GF-D8 (cell line): ENCODE results near the gene C7orf25.

Source experiments
- DNase-seq: peaks from one replicate; lab custom pipeline; 2025; lab: John Stamatoyannopoulos, UW

C7orf25 gene

DNA sequence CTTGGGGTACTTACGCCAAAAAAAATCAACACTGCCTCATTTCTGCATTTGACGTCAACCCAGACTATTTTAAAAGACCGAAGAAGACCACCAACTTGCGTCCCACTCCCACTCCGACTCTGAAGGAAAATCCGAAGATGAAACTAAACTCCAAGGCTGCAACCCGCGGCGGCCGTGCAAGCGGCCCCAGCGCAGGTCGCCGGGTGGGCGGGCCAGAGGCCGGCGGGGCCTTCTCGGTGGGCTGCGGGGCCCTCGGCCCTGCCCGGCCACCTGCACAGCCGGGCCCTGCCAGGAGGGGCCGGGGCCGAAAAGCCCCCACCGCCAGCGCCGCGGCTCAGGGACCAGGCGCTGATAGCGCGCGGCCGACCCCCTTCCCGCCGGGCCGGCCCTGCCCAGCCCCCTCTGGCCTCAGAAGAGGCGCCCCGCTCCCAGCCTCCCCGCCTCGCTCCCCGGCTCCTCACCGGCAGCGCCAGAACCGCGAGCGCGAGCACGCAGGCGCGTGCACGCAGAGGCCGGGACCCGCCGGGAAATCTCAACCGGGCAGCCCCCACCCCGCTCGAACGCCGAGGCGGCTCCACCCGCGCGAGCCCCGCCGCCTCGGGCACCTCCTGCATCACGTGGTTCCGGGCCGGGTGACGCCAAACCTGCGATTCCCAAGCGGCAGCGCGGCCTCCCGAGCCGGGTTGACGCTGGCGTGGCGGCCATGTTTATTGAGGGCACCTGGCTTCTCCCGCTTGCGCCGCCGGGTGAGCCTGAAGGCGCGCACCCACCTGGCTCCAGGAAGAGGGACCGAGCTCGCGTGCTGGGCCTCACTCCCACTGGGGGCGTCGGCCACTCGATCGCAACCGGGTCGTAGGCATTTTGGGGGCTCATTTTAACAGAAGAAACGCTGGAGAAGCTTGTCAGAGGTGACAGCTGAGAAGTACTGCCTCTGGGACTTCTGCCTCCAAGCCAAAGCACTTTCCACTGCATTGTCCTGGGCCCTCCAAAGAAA lies at the start of gene C7orf25:
Gene C7orf25, minus strand, starts transcription at position 617 of the 994 bp plus-strand sequence. CDS start 1,170 bp downstream, outside the sequence.
- peak; percentile 92 for DNase-seq

DNA sequence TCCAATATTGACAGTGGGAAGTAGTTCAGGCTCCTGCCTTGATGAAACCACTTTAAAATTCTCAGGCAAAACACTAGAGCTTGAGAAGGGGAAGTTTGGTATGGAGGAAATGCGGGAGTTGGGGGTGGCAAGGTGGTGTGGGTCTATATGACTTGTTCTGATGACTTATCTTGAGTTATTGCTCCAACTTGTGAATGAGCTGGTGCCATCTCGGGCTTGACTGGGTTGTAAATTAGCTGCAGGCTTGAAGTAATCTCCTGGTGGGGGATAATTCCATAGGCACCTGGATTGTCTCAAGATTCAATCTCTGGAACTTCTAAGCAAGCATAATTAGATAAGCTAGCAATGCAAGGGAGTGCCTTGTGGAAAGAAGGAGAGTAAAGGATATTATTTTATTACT lies 49.3 kb upstream of the C7orf25 start:
- DNase-seq: no peak

DNA sequence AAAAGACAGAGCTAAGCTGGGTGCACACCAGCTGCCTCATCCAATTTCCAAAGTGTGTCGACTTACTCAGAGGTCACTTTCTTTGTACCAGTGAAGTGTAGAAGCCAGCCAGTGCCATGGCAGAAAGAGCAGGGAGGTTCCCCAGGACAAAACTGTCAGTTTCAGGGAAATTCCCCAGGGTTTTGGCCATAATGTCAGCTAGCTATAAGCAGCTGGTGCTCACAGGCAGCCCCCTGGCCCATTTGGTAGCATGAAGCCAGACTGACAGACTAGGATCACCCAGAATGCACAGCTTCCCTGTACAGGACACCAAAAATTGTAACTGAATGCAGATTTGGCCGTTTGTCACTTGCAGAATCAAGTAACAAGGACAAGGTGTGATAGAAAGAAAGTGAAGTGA lies 48.9 kb upstream of the C7orf25 start:
- no peak for DNase-seq

DNA sequence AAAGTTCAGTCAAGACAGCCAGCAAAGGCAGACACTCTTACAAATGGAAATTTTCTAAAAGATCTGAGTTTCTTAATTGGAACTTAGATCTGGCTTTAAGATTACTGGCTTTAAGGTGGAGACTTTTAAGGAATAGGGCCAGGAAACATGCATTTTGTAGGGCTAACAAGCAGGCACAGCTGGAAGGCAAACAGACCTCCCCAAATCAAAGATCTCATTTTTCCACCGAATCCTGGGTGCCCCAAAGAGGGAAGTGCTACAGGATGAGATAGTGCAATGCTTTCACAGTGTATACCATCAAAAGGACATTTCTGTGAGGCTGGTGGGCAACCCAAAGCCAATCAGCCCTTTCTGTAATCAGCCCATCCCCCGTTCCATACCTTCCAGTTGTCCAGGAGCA lies 47.7 kb upstream of the C7orf25 start:
- no peak for DNase-seq

DNA sequence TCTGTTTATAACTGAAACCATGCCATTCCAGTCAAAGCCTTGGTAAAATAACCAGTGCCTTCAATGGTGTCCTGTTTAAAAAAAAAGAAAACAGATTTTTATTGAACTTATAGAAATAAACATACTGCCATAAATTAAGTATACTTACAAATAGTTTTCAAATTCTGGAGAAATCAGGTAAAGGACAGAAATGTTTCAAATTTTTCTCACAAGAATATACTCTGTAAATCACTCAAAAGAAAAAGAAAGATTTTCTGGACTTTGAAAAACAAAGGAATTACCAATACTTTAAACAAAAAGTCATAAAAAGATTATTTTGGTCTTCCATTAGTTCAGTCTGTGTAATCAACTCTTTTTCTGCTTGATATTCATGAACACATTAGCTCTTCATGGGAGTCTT lies 44.2 kb upstream of the C7orf25 start:
- no peak for DNase-seq

DNA sequence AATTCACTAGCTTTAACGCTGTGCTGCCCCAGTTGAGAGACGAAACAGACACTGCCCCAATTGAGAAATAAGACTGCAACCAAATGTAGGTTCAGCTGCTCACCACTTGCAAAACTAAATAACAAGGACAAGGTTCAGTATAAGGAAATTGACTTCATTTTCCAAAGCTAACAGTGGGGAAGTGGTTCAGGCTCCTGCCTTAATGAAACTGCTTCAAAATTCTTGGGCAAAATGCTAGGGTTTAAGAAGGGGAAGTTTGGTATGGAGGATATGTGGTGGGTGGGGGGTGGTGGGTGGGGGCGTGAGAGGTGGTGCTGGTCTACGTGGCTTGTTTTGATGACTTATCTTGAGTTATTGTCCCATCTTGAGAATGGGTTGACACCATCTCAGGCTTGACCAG lies 42.1 kb upstream of the C7orf25 start:
- no peak for DNase-seq

DNA sequence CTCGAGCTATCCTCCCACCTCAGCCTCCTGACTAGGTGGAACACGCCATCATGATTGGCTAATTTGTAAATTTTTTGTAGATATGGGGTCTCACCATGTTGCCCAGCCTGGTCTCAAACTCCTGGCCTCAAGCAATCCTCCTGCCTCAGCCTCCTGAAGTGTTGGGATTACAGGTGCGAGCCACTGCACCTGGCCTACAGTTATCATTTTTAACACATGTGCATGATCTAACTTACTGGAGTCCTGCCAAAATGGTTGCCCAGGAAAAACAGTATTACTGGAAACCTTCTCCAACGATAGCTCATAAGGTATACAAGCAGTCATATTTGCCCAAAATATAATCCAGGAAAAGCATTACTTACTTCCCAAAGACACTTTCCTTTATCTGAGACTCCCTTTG lies 40.5 kb upstream of the C7orf25 start:
- DNase-seq: no peak

DNA sequence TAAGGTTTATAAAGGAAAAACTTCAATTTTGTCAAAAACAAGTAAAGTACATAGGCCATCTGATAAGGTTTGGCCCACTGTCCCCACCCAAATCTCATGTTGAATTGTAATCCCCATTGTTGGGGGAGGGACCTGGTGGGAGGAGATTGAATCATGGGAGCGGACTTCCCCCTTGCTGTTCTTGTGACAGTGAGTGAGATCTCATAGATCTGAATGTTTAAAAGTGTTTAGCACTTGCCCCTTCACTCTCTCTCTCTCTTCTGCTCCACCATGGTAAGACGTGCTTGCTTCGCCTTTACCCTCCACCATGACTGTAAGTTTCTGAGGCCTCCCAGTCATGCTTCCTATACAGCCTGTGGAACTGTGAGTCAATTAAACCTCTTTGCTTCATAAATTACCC lies 38.5 kb upstream of the C7orf25 start:
- DNase-seq: no peak

DNA sequence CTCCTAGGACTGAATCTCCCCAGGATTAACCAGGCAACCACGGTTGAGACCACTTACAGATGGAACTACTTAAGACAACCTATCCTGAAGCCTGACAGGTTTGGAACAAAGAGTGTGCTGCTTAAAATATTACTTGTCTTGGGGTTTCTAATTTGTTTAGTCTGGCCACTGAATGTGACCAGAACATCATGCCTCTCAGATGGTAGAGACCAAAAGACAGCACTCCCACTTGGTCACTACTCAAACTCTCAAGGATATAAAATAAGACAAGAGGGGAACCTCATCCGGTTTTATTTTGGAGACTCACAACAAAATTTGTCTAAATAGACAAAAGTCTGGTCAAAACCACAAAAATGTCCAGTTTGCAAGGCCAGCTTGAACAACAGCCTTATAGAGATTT lies 35.7 kb upstream of the C7orf25 start:
- no peak for DNase-seq

DNA sequence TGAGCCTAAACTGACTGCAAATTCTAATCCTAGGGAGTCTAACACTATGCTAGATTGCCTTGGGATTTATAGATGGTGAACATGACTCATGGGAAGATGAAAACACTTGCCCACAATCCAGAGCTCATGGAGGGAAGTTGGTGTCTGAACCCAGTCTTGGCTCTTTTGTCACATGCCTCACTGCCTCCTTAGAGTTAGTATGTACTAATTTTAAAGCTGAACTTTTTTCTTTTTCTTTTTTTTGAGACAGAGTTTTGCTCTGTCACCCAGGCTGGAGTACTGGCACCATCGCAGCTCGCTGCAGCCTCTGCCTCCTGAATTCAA lies 34.7 kb upstream of the C7orf25 start:
- no peak for DNase-seq

DNA sequence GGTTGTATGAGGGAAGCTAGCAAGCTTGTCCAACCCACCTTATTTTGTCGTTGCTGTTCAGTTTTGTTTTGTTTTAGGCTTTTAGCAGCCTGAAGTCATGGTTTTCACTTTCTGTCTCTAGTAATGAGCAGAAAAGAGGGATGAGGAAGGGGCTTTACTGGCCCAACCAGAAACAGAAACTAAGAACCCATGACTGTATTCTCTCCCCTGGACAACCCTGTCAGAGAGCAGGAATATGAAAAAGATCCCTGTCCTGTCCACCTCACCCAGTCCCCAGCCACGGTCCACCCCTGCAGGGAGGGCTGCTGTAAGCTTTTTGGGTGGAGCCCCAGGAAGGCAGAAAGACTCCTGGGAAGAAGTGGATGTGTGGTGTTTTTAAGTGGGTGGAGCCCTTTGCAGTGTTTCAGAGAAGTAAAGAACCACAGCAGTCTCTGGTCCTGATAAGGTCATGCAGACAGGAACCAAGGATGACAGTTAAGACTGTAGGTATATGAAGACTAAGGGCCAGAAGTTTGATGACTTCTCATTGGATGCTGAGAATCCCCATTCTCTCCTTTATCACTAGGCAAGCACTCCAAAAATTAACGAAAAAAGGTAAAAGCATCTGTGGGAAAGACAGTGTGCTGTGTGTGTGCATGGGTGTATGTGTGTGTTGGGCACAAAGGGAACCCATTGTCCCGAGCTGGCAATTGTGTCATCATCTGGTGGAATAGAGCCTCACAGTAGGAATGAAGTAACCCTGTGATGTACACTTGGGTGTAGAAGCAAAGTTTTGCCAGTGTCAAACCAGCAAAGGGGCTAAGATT lies 34.2 kb upstream of the C7orf25 start:
- DNase-seq: no peak

DNA sequence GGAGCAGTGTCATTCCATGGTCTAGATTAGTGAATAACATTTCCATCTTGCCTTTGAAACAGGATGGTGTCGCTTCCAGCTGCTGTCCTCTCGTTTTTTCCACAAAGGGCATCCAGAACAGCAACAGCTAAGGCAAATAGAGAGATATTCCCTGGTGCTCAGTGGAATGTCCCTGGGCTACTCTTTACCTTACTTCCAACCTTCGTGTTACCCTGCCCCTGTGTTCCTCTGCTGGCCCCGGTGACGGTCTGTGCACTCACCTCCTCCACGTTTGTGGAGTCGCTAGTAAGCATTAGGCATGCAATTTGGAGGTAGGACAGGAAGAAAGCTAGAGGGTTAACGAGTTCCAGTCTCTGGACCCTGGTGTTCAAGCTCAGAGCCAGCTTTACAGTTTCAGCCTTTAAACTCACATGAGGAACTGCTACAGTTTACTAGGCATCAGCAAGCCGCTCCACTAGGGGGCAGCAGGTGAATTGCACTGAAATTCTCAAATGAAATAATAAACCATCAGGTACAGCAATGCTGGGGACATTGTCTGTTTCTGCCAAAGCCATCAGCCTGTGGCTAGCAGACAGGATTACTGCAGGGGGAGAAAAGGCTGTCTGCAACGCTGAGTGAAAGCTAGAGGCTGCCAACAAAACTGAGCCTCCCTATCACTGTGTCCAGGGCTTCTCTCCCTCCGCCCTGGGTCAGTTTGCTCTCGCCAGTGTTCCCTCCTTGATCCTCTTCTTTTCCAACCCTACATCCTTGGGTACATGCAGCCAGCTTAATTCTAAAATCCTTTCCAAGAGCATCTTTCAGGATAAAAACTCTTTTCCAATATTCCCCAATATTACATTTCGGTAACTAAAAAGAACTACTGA lies 29.3 kb upstream of the C7orf25 start:
- peak; percentile 29 for DNase-seq

DNA sequence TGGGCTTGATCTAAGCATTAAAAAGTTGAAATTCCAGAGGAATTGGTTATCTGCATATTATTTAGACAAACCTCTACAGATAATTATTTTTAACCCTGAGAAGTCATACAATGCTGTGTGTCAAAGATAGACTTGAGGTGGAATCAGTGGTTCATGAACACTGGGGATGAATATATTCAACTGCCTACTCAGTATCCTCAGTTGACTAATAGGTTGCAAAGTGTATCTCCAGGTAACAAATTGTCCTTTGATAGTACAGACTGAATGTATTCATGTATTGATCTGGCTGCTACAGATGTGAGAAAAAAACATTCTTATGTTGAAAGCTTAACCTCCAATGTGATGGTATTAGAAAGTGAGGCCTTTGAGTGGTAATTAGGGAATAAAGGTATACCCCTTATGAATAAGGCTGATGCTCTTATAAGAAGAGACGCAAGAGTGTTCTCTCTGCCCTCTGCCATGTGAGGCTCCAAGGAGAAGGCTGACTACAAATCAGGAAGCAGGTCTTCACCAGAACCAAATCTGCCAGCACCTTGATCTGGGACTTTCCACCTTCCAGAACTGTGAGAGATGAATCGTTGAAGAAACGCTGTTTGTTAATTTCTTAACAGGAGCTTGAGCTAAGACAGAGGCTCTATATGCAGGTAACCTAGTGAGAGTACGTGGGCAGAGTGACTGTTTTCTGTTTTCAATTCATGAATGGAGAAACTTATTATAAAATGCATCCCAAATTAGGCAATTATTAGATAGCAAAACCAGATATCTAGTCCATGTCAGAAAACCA lies 27.8 kb upstream of the C7orf25 start:
- no peak for DNase-seq

DNA sequence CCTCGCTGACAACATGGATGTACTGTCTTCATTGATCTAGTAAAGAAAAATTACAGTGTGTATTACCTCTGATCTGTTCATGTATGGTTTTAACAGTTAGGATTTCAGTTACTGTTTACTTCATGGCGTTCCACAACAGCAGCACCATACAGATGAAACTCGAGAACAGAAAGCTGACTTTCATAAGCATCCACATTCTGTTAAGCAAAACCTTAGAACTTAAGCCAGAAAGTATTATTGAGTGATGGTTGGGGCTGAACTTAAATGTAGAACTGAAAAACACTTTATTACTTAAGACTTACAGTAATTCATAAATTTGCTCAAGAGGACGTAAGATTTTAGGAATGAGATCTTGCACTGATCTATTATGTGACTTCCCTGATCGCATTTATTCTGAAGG lies 24.0 kb upstream of the C7orf25 start:
- DNase-seq: no peak

DNA sequence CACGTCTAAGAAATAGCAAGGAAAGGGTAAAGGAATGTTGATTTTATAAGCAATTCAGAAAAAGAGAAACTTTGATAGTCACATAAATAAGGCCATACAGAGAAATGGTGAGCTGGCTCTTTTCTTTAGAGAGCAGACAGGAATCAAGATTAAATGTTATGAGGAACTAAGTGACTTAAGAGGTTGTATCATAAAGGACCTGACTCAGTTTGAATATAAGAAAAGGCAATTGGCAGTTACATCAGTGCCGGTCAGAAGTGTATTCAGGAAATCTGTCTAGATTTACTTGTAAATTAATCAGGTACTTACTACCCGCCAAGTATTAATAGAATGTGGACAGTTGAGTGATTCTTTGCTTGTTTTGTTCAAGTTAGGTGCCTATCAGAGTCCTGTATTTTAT lies 22.4 kb upstream of the C7orf25 start:
- DNase-seq: no peak

DNA sequence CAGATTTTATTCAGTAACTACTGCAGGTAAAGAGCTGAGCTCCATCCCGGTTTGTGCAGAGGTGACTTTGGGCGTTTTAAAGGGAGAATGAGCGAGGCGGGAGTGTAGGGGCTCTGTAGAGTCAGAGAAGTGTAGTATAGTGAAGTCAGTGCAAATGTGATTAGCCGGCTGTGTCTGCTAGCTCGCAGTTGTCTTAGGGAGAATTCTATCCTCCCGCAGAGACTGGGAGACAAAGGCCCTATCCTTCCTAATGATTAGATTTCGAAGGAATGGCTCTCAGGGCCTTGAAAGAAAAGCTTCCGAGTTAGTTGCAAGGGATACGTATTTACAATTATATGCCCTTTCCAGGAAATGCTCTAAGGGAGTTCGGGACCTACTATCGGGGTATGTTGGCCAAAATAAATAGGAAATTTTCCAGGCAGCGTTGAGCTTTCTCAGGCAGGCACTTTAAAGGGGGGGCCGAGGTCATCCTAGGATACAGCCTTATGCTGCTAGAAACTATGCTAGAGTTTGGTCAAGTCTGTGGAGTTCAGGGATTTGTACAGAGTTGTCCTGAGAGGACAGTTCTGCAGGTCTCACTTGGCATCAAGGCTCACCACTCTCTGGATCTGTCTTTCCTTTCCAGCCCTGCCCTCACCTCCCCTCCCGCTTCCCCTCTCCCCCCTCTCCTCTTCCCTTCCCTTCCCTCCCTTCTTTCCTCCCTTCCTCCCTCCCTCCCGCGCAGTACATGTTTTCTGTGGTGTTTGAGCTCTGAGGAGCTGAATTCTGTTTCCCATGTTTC lies 21.1 kb upstream of the C7orf25 start:
- DNase-seq: no peak

DNA sequence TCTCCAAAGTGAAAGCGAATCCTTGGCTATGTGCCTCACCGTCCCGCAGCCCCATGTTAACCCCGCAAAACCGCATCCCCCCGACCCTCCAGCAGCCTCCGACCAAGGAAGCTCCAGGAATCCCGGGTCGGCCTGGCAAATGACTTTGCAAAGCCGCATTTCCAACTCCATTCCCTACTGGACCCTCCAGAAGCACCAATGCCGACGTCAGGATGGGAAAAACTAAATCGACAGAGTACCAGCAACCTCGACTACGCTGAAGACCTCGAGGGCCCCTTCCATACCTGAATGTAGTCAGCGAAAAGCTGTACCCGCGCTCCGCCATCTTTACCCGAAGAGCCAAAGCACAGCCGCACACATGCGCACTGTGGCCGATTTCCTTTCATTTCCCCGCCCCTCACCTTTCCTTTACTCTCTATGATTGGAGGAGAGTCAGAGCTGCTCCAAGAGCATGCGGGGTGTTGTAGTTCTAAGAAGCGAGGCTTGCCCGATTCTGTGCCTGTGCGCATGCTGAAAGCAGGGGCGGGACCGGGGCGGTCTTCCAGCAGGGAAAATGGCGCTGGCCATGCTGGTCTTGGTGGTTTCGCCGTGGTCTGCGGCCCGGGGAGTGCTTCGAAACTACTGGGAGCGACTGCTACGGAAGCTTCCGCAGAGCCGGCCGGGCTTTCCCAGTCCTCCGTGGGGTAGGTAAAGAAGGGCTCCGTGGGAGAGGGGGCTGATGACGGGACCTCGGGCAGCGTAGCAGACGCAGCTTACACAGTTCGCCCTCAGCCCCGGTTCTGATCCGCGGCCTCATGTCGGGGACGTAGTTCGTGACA lies 20.2 kb upstream of the C7orf25 start, which contains the start of the genes MRPL32 and PSMA2:
Gene MRPL32, plus strand, starts transcription at position 543 of the 818 bp plus-strand sequence. Its CDS starts 11 bp downstream, at position 554.
Gene PSMA2, minus strand, starts transcription at position 341 of the 818 bp plus-strand sequence. Its CDS starts 16 bp downstream, at position 325.
- DNase-seq: peak; percentile 97

DNA sequence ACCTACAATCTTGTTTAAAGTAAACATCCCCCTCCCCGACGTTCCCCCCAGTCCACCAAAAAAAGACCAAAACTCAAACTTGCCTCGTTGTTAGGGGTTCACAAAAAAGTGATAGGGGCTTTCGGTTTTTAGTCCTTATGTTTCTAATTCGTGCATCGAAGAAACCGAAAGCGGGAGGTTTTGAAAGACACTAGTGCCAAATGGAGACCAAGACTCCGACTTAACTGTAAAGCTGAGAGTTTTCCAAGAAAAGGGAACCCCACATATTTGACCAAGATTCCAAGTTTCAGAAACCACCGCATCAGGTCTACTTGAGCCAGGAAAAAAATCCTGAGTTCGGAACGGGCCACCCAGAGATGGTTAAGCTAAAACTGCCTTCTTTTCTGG lies 19.6 kb upstream of the C7orf25 start:
- no peak for DNase-seq

DNA sequence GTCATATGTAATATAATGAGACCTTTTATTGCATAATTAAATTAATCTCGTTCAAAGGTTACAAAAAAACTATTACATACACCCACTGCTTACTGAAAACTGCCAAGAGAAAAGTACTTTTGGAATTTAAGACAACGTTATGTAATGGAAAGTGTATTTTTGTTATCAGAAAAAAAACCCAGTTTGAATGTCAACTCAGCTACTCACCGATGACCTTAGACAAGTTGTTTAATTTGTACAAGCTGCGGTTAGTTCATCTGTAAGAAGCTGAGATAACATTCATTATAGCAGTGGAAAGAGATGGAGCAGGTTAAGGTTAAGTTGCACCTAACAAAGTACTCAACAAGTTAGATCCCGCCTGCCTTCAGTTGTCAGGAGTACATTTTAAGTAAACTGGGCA lies 19.0 kb upstream of the C7orf25 start:
- no peak for DNase-seq
